ENCODE measurements around the gene PTGDR2. TPM values are rescaled to one million over a fixed set of nuclear protein-coding genes. Genes with fewer than 3 reads are reported as not detected.

The PTGDR2 gene
- total and polyA plus RNA-seq, 9 of the 15 experiments (the other 6 are each of a cell fraction or from before 2014, with no cell fraction given): 0.51 to 2.6 (median 1.6) TPM

GRCh38 chr11:60889869-60890311 is 34.1 kb upstream of the PTGDR2 start (continued):
- TF ChIP-seq E2F1 (CRISPR knock-in tag; IDR thresholded peaks at IDR 0.05): no peak
- TF ChIP-seq CHD4 (IDR thresholded peaks at IDR 0.05; ENCODE audit: insufficient read depth, insufficient replicate concordance, low read depth, low read length, poor library complexity, severe bottlenecking): no peak
- no peak for TF ChIP-seq EHMT2 (IDR thresholded peaks at IDR 0.05)
- no peak for TF ChIP-seq RBFOX2 (IDR thresholded peaks at IDR 0.05; ENCODE audit: low read depth, low read length)
- no peak for TF ChIP-seq IFI16 (CRISPR knock-in tag; IDR thresholded peaks at IDR 0.05)
- TF ChIP-seq, protein P1, sequence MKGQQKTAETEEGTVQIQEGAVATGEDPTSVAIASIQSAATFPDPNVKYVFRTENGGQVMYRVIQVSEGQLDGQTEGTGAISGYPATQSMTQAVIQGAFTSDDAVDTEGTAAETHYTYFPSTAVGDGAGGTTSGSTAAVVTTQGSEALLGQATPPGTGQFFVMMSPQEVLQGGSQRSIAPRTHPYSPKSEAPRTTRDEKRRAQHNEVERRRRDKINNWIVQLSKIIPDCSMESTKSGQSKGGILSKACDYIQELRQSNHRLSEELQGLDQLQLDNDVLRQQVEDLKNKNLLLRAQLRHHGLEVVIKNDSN (CRISPR knock-in tag; IDR thresholded peaks at IDR 0.05): peak; percentile 78
- no peak for TF ChIP-seq BRD4 (IDR thresholded peaks at IDR 0.05)
- TF ChIP-seq SIX5 (IDR thresholded peaks at IDR 0.05; ENCODE audit: borderline replicate concordance in 1 of 2, insufficient read depth in 1 of 2, low read depth in 1 of 2, low read length in 2 of 2): no peak
- no peak for TF ChIP-seq NR4A1 (CRISPR knock-in tag; IDR thresholded peaks at IDR 0.05)
- TF ChIP-seq NR4A1 (tag; IDR thresholded peaks at IDR 0.05): no peak
- no peak for TF ChIP-seq CBX5 (IDR thresholded peaks at IDR 0.05; ENCODE audit: borderline replicate concordance, low read depth)
- no peak for TF ChIP-seq HOXB6 (CRISPR knock-in tag; IDR thresholded peaks at IDR 0.05; ENCODE audit: borderline replicate concordance)
- no peak for TF ChIP-seq ZNF282 (CRISPR knock-in tag; IDR thresholded peaks at IDR 0.05)
- no peak for TF ChIP-seq GABPA (tag; conservative IDR thresholded peaks at IDR 0.05; ENCODE audit: low read depth)
- no peak for TF ChIP-seq ZBTB17 (CRISPR knock-in tag; IDR thresholded peaks at IDR 0.05)
- TF ChIP-seq DIDO1 (tag; IDR thresholded peaks at IDR 0.05; ENCODE audit: low read depth): no peak
- TF ChIP-seq, protein P2, sequence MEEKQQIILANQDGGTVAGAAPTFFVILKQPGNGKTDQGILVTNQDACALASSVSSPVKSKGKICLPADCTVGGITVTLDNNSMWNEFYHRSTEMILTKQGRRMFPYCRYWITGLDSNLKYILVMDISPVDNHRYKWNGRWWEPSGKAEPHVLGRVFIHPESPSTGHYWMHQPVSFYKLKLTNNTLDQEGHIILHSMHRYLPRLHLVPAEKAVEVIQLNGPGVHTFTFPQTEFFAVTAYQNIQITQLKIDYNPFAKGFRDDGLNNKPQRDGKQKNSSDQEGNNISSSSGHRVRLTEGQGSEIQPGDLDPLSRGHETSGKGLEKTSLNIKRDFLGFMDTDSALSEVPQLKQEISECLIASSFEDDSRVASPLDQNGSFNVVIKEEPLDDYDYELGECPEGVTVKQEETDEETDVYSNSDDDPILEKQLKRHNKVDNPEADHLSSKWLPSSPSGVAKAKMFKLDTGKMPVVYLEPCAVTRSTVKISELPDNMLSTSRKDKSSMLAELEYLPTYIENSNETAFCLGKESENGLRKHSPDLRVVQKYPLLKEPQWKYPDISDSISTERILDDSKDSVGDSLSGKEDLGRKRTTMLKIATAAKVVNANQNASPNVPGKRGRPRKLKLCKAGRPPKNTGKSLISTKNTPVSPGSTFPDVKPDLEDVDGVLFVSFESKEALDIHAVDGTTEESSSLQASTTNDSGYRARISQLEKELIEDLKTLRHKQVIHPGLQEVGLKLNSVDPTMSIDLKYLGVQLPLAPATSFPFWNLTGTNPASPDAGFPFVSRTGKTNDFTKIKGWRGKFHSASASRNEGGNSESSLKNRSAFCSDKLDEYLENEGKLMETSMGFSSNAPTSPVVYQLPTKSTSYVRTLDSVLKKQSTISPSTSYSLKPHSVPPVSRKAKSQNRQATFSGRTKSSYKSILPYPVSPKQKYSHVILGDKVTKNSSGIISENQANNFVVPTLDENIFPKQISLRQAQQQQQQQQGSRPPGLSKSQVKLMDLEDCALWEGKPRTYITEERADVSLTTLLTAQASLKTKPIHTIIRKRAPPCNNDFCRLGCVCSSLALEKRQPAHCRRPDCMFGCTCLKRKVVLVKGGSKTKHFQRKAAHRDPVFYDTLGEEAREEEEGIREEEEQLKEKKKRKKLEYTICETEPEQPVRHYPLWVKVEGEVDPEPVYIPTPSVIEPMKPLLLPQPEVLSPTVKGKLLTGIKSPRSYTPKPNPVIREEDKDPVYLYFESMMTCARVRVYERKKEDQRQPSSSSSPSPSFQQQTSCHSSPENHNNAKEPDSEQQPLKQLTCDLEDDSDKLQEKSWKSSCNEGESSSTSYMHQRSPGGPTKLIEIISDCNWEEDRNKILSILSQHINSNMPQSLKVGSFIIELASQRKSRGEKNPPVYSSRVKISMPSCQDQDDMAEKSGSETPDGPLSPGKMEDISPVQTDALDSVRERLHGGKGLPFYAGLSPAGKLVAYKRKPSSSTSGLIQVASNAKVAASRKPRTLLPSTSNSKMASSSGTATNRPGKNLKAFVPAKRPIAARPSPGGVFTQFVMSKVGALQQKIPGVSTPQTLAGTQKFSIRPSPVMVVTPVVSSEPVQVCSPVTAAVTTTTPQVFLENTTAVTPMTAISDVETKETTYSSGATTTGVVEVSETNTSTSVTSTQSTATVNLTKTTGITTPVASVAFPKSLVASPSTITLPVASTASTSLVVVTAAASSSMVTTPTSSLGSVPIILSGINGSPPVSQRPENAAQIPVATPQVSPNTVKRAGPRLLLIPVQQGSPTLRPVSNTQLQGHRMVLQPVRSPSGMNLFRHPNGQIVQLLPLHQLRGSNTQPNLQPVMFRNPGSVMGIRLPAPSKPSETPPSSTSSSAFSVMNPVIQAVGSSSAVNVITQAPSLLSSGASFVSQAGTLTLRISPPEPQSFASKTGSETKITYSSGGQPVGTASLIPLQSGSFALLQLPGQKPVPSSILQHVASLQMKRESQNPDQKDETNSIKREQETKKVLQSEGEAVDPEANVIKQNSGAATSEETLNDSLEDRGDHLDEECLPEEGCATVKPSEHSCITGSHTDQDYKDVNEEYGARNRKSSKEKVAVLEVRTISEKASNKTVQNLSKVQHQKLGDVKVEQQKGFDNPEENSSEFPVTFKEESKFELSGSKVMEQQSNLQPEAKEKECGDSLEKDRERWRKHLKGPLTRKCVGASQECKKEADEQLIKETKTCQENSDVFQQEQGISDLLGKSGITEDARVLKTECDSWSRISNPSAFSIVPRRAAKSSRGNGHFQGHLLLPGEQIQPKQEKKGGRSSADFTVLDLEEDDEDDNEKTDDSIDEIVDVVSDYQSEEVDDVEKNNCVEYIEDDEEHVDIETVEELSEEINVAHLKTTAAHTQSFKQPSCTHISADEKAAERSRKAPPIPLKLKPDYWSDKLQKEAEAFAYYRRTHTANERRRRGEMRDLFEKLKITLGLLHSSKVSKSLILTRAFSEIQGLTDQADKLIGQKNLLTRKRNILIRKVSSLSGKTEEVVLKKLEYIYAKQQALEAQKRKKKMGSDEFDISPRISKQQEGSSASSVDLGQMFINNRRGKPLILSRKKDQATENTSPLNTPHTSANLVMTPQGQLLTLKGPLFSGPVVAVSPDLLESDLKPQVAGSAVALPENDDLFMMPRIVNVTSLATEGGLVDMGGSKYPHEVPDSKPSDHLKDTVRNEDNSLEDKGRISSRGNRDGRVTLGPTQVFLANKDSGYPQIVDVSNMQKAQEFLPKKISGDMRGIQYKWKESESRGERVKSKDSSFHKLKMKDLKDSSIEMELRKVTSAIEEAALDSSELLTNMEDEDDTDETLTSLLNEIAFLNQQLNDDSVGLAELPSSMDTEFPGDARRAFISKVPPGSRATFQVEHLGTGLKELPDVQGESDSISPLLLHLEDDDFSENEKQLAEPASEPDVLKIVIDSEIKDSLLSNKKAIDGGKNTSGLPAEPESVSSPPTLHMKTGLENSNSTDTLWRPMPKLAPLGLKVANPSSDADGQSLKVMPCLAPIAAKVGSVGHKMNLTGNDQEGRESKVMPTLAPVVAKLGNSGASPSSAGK (IDR thresholded peaks at IDR 0.05): no peak

All from K562 (cell line).